ENCODE measurements around the gene EDC4.

Gene EDC4

DNA sequence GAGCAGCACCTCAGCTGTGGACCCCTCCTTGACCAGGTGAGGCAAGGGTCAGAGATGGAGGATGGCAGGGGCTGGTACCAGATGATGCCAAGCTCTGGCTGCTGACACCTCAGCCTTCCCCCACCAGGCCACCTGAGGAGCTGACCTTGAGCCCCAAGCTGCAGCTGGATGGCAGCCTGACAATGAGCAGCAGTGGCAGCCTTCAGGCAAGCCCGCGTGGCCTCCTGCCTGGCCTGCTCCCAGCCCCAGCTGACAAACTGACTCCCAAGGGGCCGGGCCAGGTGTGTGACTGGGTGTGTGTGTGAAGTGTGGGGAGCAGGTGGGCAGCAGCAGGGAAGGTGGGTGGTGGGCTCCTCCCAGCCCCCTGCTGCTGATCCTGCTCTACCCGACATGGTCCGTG lies 7.1 kb downstream of the EDC4 start:
- no peak for DNase-seq (ENCODE audit: low read depth)

DNA sequence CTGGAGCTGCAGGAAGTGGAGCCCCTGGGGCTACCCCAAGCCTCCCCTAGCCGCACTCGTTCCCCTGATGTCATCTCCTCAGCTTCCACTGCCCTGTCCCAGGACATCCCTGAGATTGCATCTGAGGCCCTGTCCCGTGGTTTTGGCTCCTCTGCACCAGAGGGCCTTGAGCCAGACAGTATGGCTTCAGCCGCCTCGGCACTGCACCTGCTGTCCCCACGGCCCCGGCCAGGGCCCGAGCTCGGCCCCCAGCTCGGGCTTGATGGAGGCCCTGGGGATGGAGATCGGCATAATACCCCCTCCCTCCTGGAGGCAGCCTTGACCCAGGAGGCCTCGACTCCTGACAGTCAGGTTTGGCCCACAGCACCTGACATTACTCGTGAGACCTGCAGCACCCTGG lies 7.7 kb downstream of the EDC4 start:
- no peak for DNase-seq (ENCODE audit: low read depth)

DNA sequence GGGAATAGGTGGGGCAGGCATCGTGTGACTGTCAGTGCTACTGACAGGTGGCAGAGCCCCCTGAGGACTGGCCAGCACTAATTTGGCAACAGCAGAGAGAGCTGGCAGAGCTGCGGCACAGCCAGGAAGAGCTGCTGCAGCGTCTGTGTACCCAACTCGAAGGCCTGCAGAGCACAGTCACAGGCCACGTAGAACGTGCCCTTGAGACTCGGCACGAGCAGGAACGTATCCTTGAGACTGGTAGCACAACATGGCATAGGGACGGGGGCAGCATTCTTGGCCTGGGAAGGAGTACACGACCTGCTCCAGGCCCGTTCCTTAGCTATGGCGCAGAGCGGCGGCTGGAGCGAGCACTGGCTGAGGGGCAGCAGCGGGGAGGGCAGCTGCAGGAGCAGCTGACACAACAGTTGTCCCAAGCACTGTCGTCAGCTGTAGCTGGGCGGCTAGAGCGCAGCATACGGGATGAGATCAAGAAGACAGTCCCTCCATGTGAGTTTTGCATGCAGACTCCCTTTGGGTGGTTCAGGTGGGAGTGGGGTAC lies 8.8 kb downstream of the EDC4 start:
- no peak for DNase-seq (ENCODE audit: low read depth)

DNA sequence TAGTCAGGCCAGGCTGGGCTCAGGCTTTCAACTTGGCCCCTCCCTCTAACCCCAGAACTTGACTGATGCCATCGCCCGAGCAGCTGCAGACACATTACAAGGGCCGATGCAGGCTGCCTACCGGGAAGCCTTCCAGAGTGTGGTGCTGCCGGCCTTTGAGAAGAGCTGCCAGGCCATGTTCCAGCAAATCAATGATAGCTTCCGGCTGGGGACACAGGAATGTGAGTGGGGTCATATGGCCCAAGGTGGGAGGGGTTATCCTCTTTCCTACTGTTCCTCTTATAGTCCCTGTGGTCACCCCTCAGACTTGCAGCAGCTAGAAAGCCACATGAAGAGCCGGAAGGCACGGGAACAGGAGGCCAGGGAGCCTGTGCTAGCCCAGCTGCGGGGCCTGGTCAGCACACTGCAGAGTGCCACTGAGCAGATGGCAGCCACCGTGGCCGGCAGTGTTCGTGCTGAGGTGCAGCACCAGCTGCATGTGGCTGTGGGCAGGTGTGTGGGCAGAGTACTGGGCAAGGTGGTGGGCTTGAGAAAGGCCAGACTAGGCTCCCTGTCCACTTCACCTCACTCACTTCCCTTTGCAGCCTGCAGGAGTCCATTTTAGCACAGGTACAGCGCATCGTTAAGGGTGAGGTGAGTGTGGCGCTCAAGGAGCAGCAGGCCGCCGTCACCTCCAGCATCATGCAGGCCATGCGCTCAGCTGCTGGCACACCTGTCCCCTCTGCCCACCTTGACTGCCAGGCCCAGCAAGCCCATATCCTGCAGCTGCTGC lies 9.7 kb downstream of the EDC4 start:
- DNase-seq (ENCODE audit: low read depth), result no peak

DNA sequence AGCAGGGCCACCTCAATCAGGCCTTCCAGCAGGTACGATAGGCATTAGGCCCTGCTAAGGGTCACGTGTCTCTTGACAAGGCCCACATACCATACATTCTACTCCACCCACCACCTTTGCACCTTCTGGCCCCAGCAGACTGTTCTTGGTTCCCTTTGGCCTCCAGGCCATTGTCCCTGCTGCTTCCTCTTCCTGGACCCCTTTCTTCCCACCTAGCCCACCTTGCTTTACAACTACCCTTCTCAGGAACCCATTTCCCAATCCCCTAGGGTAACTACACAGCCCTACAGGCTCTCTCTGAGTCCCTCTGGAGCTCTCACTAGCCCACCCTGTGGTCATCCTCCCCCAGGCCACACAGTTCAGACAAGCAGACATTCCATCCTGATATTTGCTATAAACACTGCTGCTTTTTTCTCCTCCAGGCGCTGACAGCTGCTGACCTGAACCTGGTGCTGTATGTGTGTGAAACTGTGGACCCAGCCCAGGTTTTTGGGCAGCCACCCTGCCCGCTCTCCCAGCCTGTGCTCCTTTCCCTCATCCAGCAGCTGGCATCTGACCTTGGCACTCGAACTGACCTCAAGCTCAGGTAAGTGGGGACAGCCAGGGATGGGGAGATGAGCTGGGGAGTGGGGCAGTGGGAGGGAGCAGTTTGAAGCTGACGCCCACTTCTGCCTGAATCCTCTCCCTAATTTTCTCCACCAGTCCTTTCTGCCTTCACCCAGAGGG lies 10.5 kb downstream of the EDC4 start:
- DNase-seq (ENCODE audit: low read depth), result no peak

DNA sequence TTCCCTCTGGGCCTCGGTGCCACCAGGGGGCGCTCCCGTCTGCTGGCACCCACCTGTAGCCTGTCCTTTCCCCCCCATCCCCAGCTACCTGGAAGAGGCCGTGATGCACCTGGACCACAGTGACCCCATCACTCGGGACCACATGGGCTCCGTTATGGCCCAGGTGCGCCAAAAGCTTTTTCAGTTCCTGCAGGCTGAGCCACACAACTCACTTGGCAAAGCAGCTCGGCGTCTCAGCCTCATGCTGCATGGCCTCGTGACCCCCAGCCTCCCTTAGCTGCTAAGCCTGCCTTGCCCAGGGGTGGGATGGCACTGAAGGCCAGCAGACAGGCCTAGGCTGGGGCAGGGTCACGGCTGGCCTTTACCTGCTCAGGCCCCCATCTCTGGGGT lies 11.0 kb downstream of the EDC4 start:
- peak; percentile 67 for DNase-seq (ENCODE audit: low read depth)

DNA sequence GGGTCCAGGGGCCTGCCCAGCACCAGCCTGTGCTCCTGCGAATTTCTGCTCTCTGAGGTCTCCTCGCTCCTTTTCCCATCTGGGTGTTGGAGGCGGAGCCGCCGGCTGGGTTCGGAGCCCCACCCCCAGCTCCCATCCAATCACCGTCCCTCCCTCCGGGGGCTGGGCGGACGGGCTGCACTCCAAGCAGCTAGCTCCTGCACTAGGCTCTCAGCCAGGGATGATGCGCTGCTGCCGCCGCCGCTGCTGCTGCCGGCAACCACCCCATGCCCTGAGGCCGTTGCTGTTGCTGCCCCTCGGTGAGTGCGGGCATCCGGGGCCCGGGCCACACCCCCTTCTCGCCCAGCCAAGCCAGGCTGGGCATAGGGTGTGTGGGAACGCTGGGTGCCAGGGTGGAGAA lies 11.8 kb downstream of the EDC4 start, which contains the start of gene NRN1L:
NRN1L (plus strand) TSS at position 202 of the 400 bp plus-strand sequence; CDS start at position 221, 19 bp downstream.
- no peak for DNase-seq (ENCODE audit: low read depth)

DNA sequence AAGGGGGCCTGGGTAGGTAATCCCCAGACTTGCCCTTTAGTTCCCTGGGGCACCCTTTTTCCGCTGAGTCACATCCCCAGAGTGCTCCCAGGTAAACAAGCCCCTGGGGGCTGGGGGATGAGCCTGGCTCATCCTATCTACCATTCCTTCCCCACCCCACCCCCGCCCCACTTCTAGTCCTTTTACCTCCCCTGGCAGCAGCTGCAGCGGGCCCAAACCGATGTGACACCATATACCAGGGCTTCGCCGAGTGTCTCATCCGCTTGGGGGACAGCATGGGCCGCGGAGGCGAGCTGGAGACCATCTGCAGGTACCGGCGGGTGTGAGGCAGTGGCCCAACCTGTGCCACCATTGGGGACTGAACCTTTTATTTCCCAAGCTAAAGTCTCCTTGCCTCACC lies 12.7 kb downstream of the EDC4 start:
- no peak for DNase-seq (ENCODE audit: low read depth)

DNA sequence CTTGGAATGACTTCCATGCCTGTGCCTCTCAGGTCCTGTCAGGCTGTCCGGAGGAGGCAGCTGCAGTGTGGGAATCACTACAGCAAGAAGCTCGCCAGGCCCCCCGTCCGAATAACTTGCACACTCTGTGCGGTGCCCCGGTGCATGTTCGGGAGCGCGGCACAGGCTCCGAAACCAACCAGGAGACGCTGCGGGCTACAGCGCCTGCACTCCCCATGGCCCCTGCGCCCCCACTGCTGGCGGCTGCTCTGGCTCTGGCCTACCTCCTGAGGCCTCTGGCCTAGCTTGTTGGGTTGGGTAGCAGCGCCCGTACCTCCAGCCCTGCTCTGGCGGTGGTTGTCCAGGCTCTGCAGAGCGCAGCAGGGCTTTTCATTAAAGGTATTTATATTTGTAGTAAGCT lies 13.1 kb downstream of the EDC4 start:
- no peak for DNase-seq (ENCODE audit: low read depth)

DNA sequence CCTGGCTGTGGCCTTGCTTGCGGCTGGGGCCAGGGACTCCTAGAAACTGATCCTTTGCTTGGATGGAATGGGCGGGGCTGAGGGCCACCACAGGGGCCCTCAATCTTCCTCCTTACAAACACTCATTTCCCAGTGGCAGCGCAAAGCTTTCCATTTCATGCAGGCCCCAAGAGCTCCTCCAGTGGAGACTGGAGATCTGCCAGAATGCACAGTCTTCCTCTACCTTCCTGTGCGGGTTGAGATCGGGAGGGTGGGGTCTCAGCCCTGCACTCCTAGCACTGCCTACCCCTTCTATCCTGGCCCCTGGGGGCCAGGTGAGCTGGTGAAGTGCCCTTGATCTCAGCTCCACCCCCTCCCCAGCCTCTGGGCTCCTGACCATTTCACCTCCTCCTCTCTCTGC lies 13.5 kb downstream of the EDC4 start:
- no peak for DNase-seq (ENCODE audit: low read depth)

DNA sequence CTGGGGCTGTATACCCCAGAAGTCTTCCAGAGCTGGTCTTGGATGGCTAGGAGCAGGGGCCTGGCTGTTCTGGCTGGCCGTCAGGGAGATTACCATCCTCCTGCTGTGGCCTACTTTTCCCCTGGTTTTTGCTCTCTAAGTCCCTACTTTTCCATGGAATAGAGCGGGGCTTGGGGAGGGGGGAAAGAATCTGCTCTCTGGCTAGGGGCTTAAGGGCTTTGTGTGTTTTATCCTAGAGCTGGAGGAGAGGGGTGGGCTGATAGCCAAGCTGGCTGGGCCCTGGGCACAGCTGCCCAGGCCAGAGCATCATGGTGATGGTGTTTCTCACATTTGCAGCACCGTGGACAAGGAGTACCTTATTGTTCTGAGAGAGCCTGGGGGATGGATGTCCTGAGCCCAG lies 15.5 kb downstream of the EDC4 start:
- DNase-seq (ENCODE audit: low read depth), result no peak

DNA sequence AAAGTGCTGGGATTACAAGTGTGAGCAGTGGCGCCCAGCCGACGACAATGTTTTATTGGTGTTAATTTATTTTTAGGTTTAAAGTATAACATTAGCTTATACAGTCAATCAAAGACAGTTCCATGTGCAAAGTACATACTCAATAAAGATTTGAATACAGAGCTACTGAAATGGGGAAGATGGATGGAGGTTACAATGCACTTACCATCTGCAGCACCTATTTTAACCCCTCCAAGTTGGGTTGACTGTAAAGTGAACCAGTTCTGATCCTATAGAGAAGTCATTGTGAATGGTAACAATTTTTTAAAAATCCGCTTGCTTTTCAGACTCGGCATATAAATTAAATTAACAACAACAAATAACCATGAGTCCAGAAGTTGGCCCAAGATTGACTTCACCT lies 19.5 kb downstream of the EDC4 start:
- no peak for DNase-seq (ENCODE audit: low read depth)

DNA sequence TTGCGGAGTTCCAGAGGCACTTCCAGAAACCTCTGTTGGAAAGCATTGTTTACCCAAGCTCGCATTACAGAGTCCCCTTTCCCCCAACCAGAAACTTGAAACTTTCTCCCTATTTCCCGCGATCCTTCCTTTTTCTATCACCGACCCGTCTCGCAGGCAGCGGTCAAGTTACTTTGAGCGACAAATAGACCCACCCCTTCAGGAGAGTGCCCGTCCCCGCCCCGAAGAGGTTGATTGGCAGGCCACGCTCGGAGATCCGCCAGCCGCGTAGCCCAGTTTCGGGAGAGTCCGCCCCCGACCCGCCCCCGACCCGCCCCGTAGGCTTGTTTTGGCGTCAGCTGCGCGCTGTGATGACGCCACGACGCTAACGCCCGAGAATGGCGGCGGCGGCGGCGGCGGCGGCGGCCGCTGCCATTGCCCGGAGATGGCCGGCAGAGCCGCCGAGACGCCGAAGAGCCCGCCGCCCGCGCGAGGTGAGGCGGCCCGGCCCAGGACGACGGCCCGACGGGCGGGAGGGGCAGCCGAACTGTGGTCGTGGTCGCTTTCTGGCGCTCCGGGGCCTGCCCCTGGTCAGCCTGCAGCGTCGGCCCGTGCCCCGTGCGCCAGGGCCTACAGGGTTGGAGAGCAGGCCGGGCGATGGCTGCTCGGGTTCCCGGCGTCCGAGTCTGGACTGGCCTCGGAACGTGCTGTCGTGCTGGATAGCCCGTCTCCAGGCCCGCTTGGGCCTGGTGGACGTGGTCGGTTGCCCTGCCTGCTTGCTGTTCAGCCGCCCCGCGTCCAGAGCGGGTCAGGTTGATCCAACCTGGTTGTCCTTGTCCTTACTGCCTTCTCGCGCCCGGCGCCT lies 20.3 kb downstream of the EDC4 start, which contains the start of gene PSKH1:
PSKH1 (plus strand) TSS at position 356 of the 844 bp plus-strand sequence. CDS start 15,496 bp downstream, outside the sequence.
- DNase-seq (ENCODE audit: low read depth), result peak; percentile 91

DNA sequence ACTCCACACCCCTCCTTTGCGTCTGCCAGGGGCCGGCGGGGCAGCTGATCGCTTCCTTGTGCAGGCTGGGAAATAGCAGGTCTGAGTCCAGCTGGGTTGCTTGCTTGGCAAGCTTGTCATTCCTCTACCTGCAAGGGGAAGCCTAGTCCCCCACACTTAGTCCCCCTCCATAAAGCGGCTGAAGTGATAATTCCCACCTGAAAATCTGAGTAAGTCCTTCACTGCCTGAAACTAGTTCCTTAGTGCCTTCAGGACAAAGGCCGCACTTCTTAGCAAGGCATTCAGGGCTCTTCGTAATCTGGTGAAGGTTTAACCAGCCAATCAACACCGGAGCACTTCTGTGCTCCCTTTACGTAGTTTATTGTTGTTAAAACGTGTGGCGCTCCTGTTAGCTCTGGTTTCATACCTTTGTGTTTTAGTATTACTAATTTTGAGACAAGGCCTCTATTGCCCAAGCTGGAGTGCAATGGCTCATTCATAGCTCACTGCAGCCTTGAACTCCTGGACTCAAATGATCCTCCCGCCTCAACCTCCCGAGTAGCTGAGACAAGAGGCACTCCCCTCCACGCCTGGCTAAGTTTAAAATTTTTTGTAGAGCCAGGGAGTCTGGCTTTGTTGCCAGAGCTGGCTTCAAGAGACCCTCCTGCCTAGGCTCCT lies 21.0 kb downstream of the EDC4 start:
- DNase-seq (ENCODE audit: low read depth), result no peak

DNA sequence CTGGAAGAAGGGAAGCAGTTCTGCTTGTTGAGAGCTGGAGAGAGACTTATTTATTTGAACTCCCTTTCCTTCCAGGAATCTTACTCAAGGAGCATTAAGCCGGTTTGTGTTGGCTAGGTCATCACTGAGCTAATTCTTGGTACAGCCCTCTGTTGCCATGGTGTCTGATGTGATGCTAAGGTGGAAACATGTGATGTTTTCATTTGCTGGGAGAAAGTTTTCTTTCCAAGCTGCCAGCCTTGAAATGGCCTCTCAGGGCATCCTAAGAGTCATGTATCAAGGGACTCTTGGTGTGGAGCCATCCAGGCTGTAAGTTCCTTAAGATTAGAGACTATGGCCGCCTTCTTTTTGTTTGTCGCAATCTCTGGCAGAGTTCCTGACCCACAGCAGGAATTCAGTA lies 24.4 kb downstream of the EDC4 start:
- DNase-seq (ENCODE audit: low read depth), result no peak

DNA sequence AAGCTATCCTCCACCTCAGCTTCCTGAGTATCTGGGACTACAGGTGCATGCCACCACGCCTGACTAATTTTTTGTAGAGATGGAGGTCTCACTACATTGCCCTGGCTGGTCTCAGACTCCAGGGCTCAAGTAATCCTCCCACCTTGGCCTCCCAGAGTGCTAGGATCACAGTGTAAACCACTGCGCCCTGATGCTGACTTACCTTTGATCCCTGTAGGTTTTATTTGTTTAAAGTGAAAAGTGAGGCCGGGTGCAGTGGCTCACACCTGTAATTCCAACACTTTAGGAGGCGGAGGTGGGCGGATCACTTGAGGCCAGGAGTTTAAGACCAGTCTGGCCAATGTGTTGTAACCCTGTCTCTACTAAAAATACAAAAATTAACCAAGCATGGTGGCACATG lies 28.9 kb downstream of the EDC4 start:
- no peak for DNase-seq (ENCODE audit: low read depth)

DNA sequence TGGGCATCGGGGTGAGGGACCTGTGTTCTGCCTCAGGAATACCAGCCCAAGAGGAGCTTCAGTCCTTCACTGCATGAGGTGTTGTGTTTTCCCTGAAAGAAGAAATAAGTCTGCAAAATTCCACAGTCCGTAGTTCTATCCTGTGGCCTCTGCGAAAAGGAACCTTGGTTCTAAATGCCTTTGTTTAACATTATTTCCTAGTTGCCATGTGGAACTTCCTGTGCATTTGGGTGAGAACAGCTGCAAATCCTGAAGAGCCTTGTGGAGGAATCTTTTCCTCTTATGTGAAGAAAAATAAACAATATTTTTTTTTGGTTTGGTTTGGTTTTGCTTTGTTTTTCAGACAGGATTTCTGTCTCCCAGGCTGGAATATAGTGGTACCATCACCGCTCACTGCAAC lies 30.0 kb downstream of the EDC4 start:
- no peak for DNase-seq (ENCODE audit: low read depth)

DNA sequence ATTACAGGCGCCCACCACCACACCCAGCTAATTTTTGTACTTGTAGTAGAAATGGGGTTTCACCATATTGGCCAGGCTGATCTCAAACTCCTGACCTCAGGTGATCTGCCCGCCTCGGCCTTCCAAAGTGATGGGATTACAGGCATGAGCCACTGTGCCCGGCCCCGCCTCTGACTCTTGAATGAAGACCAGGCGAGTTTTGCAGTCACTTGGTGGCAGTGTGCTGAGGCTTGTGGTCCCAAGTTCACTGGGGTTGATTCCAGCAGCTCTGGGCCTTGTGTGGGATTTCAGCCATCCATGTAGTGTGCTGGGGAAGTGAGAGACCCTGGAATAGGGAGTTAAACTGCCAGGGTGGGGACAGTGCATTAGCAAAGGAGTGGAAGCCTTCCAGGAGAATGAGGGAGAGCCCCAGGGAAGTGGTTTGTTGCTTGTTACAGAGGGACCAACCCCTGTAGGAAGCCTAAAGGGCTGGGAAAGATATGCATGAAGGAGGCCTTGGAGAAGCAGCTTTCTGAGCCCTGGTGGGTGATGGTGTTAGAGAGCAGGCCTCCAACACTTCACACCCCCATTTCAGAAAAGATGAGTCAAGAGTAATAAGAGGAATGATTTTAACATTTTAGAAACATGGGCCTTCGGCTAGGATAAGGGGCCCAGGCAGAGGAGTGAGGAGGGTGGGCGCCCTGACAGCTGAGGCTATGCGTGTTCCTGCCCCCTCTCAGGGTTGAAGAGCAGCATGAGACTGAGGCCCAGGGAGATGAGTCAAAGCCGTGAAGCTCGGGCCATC lies 34.7 kb downstream of the EDC4 start:
- DNase-seq (ENCODE audit: low read depth), result no peak

DNA sequence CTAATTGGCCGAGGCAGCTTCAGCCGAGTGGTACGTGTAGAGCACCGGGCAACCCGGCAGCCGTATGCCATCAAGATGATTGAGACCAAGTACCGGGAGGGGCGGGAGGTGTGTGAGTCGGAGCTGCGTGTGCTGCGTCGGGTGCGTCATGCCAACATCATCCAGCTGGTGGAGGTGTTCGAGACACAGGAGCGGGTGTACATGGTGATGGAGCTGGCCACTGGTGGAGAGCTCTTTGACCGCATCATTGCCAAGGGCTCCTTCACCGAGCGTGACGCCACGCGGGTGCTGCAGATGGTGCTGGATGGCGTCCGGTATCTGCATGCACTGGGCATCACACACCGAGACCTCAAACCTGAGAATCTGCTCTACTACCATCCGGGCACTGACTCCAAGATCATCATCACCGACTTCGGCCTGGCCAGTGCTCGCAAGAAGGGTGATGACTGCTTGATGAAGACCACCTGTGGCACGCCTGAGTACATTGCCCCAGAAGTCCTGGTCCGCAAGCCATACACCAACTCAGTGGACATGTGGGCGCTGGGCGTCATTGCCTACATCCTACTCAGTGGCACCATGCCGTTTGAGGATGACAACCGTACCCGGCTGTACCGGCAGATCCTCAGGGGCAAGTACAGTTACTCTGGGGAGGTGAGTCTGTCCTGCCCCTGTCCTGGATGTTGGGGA lies 36.3 kb downstream of the EDC4 start:
- no peak for DNase-seq (ENCODE audit: low read depth)

DNA sequence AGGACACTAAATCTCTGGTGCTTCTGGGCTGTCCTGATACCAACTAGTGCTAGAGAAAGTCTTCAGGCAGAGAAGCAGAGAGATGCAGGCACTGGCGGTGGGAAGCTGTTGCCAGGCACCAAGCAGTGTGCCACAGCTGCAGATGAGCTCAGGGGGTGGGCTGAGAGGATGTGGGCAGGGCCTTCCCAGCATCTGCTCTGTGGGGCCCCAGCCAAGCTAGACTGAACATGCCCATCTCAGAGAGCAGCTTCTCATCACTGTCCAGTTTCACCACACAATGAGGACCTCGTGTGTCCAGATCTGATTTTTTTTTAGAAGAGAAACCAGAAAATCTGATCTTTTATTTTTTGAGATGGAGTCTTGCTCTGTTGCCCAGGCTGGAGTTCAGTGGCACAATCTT lies 37.3 kb downstream of the EDC4 start:
- DNase-seq (ENCODE audit: low read depth), result no peak
